Skeletal muscle satellite cell (primary cell): Measurements from ENCODE around the gene PDZD4. TPM values are rescaled to one million over a fixed set of nuclear protein-coding genes. Genes with fewer than 3 reads are reported as not detected.

Experiments used
- H3K27me3 ChIP-seq: 2 replicates; pipeline ENCODE4 v1.7.0; 2013; ENCODE audit warnings: low read length; ENCODE audit not compliant: control insufficient read depth, insufficient read depth
- H3K36me3 ChIP-seq: 2 replicates; pipeline ENCODE4 v1.7.0; 2013; ENCODE audit warnings: mild to moderate bottlenecking, control low read depth, low read length; ENCODE audit not compliant: insufficient read depth
- H3K4me1 ChIP-seq: 2 replicates; pipeline ENCODE4 v1.7.0; 2013; ENCODE audit warnings: low read length; ENCODE audit not compliant: control insufficient read depth, insufficient read depth
- H3K4me2 ChIP-seq: 2 replicates; pipeline ENCODE4 v1.7.0; 2013; ENCODE audit warnings: mild to moderate bottlenecking, low read length
- H3K4me3 ChIP-seq: 2 replicates; pipeline ENCODE4 v1.7.0; 2013; ENCODE audit warnings: low read length
- H3K9ac ChIP-seq: 2 replicates; pipeline ENCODE4 v1.7.0; 2013; ENCODE audit warnings: mild to moderate bottlenecking, low read depth, low read length, moderate library complexity
- H3K9me3 ChIP-seq: replicated peaks from 2 replicates; pipeline ENCODE4 v1.7.0; 2013; ENCODE audit warnings: mild to moderate bottlenecking, control low read depth, low read length
- total RNA-seq: library from RNA; depleted of rRNA; stranded (reverse); fragments of >200 nt; gene quantifications from 2 replicates; pipeline ENCODE4 v1.2.3, GENCODE V29; 2012; rRNA removed

The PDZD4 gene
- 0.25 and 0.66 TPM in 2 replicates for total RNA-seq

GRCh38 chrX:153829799-153830639, at the start of gene PDZD4:
Gene PDZD4 (minus strand): TSS chrX:153830544. CDS start chrX:153830298, 246 bp downstream.
- peaks cover 40% of the 10 kb centered on the region for H3K27me3 ChIP-seq
- H3K9me3 ChIP-seq: no peaks in the 10 kb centered on the region
- H3K4me2 ChIP-seq: peak within 1 kb of the TSS; percentile 37
- H3K4me1 ChIP-seq: no peaks in the 10 kb centered on the region
- no peak within 1 kb of the TSS for H3K4me3 ChIP-seq
- H3K9ac ChIP-seq: no peak within 1 kb of the TSS
- H3K36me3 ChIP-seq: no peaks in the 10 kb centered on the region

DNA sequence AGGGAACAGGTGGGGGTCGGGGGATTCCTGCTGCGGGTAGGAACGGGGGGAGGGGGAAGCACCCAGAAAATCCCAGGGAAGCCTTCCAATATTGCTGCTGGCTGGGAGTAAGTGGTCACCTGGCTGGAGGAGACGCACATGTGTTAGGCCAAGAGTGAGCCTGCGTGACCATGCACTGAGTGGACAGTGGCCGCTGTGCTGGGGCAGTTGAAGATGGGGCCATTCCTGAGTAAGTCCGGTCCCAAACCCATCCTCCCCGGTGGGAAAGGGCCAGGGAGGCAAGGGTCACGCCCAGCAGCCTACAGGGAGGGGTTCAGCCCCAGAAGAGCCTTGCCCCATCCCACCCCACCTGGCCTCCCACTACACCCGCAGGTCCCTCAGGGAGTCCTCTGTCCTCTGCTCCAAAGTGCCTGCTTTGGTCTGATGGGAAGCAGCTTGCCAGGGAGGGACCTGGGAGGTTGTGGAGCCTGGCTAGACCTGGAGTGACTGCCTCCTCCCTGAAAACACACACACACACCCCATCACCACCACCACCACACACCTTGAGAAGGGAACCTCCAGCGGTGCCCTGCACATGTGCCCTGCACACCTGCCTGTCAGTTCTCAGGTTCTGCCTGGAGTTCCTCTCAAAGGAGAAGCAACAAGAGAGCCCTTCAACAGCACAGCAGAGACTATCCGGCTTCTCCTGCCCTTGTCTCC, 49.5 kb upstream of the PDZD4 start:
- Histone ChIP-seq H3K27me3 (peaks cover 58% of the 10 kb centered on the region), H3K9ac (no peak overlapping the region), H3K4me1 (no peaks in the 10 kb centered on the region), H3K4me3 (no peak overlapping the region), H3K9me3 (no peaks in the 10 kb centered on the region), H3K36me3 (no peaks in the 10 kb centered on the region), H3K4me2 (no peak overlapping the region)

DNA sequence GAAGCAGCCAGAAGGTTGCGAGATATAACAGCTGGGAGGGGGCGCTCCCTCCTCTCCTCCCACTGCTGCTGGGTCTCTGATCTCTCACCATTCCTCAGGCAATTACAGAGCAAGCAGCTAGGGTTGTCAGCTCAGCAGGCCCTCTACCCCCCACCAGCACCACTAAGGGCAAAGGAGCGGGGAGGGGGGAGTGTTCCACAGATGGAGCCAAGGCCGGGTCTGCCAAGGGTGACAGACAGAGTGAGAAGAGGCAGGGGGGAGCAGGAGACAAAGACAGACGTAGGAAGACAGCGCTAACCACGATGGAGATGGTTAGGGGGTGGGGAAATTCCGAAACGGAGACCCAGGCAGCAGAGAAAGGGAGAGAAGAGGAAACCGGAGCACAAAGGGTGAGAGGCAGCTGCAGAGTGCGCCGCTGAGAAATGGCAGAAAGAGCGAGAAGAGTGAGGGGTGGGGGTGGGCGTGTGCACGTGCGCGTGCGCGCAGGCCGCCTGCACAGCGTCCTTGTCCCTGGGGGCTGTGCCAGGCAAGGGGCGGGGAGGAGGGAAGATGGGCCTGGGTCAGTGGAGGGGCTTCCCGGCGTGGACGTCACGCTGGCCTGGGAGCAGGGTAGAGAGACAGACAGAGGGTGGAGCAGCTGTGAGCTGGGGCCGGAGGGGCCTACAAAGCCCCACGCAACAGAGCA, 48.8 kb upstream of the PDZD4 start:
- H3K27me3 ChIP-seq: peaks cover 51% of the 10 kb centered on the region
- no peaks in the 10 kb centered on the region for H3K9me3 ChIP-seq
- no peak overlapping the region for H3K4me2 ChIP-seq
- H3K9ac ChIP-seq: no peak overlapping the region
- no peak overlapping the region for H3K4me3 ChIP-seq
- no peaks in the 10 kb centered on the region for H3K4me1 ChIP-seq
- H3K36me3 ChIP-seq: no peaks in the 10 kb centered on the region

- Histone ChIP-seq H3K27me3 (peaks cover 52% of the 10 kb centered on the region), H3K4me3 (no peak overlapping the region), H3K4me1 (no peaks in the 10 kb centered on the region), H3K36me3 (no peaks in the 10 kb centered on the region), H3K9ac (no peak overlapping the region), H3K9me3 (no peaks in the 10 kb centered on the region), H3K4me2 (no peak overlapping the region)
Observed at GRCh38 chrX:153878345-153878744, 48.0 kb upstream of the PDZD4 start.

GRCh38 chrX:153877571-153878261, 47.4 kb upstream of the PDZD4 start:
- H3K4me3 ChIP-seq: no peak overlapping the region
- no peaks in the 10 kb centered on the region for H3K36me3 ChIP-seq
- H3K9ac ChIP-seq: no peak overlapping the region
- H3K4me1 ChIP-seq: no peaks in the 10 kb centered on the region
- no peaks in the 10 kb centered on the region for H3K9me3 ChIP-seq
- no peak overlapping the region for H3K4me2 ChIP-seq
- H3K27me3 ChIP-seq: peaks cover 55% of the 10 kb centered on the region

GRCh38 chrX:153876112-153876491, 45.8 kb upstream of the PDZD4 start:
- H3K36me3 ChIP-seq: no peaks in the 10 kb centered on the region
- no peaks in the 10 kb centered on the region for H3K4me1 ChIP-seq
- no peaks in the 10 kb centered on the region for H3K9me3 ChIP-seq
- no peak overlapping the region for H3K9ac ChIP-seq
- peaks cover 45% of the 10 kb centered on the region for H3K27me3 ChIP-seq
- no peak overlapping the region for H3K4me2 ChIP-seq
- H3K4me3 ChIP-seq: no peak overlapping the region

DNA sequence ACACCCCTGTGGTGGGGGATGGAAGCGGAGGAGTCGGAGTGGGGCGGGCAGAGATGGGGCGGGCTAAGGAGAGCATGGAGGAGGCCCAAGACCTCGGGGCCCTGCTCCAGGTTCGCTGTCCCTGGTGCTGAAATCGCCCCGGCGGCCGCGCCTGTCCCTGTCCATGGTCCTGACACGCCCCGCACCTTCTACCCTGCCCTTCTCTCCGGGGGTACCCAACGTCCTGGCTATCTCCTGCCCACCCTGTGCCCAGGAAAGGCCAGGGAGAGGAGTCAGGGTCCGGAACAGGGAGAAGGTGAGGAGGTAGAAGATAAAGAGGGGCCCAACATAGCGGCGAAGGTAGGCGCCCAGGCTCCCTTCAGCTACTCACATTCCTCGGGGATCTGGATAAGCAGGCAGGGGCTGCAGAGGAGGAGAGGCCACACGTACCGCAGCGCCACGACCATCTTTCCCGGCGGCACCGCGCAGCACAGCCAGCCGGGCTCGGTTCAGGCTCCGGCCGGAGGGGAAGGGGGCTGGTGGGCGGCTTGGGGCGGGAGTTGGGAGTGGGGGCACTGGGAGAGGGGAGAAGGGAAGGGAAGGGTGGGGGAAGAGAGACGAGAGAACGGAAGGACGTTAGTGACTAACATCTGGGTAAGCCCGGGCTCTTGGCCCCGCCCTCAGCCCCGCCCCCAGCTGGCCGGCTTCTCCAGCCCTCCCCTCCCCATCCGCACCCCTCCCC, 45.2 kb upstream of the PDZD4 start:
- H3K9ac ChIP-seq: no peak overlapping the region
- no peaks in the 10 kb centered on the region for H3K9me3 ChIP-seq
- H3K36me3 ChIP-seq: no peaks in the 10 kb centered on the region
- H3K4me3 ChIP-seq: no peak overlapping the region
- H3K4me1 ChIP-seq: no peaks in the 10 kb centered on the region
- H3K27me3 ChIP-seq: peaks cover 39% of the 10 kb centered on the region
- H3K4me2 ChIP-seq: no peak overlapping the region

GRCh38 chrX:153874366-153875125, 44.2 kb upstream of the PDZD4 start:
- Histone ChIP-seq H3K9ac (no peak overlapping the region), H3K4me1 (no peaks in the 10 kb centered on the region), H3K4me2 (no peak overlapping the region), H3K4me3 (no peak overlapping the region), H3K36me3 (no peaks in the 10 kb centered on the region), H3K27me3 (peaks cover 31% of the 10 kb centered on the region), H3K9me3 (no peaks in the 10 kb centered on the region)

- H3K27me3 ChIP-seq: peaks cover 26% of the 10 kb centered on the region
- no peaks in the 10 kb centered on the region for H3K4me1 ChIP-seq
- H3K36me3 ChIP-seq: no peaks in the 10 kb centered on the region
- H3K9me3 ChIP-seq: no peaks in the 10 kb centered on the region
- H3K4me2 ChIP-seq: no peak overlapping the region
- no peak overlapping the region for H3K9ac ChIP-seq
- H3K4me3 ChIP-seq: no peak overlapping the region
Observed at GRCh38 chrX:153874085-153874365, 43.7 kb upstream of the PDZD4 start.

- H3K9me3 ChIP-seq: no peaks in the 10 kb centered on the region
- H3K36me3 ChIP-seq: no peaks in the 10 kb centered on the region
- no peaks in the 10 kb centered on the region for H3K4me1 ChIP-seq
- peaks cover 25% of the 10 kb centered on the region for H3K27me3 ChIP-seq
- H3K9ac ChIP-seq: no peak overlapping the region
- no peak overlapping the region for H3K4me3 ChIP-seq
- no peak overlapping the region for H3K4me2 ChIP-seq
Observed at GRCh38 chrX:153873282-153874084, 43.1 kb upstream of the PDZD4 start.
